Activated CD4-positive, alpha-beta memory T cell treated with anti-CD3 and anti-CD28 coated beads for 36 hours (primary cell): ENCODE data around the gene ARHGEF19. TPM values are rescaled to one million over a fixed set of nuclear protein-coding genes. Genes with fewer than 3 reads are reported as not detected.
"Not testable (repeated sequence)": the region's sequence is repeated elsewhere in the genome, so short reads cannot be mapped to it uniquely, and the experiment has no call there.

Source experiments
- CTCF ChIA-PET: fragments of 350-600 bp; sonication (Branson Sonifier 250); formaldehyde crosslinking; loops from one replicate; lab custom pipeline; 2021; ENCODE audit warnings: antibody characterized with exemption, inconsistent platforms; lab: Charles Lee
- POLR2A ChIA-PET: fragments of 350-600 bp; sonication (Branson Sonifier 250); formaldehyde crosslinking; loops from one replicate; lab custom pipeline; 2021; ENCODE audit warnings: antibody characterized with exemption; lab: Charles Lee
- DNase-seq: peaks from one replicate; pipeline ENCODE4 v3.0.0-alpha.2; 2020
- H3K27ac Mint-ChIP-seq: one replicate; pipeline ENCODE4 v1.8.0; 2021; ENCODE audit warnings: mixed read lengths
- H3K27me3 Mint-ChIP-seq: one replicate; pipeline ENCODE4 v1.8.0; 2021; ENCODE audit warnings: mixed read lengths
- H3K36me3 Mint-ChIP-seq: one replicate; pipeline ENCODE4 v1.8.0; 2021; ENCODE audit warnings: mixed read lengths
- H3K4me1 Mint-ChIP-seq: one replicate; pipeline ENCODE4 v1.8.0; 2021; ENCODE audit warnings: low read depth, mixed read lengths
- H3K4me3 Mint-ChIP-seq: one replicate; pipeline ENCODE4 v1.8.0; 2021; ENCODE audit warnings: mild to moderate bottlenecking, mixed read lengths
- H3K9me3 Mint-ChIP-seq: one replicate; pipeline ENCODE4 v1.8.0; 2021; ENCODE audit warnings: mixed read lengths
- intact Hi-C: fragments of 100-400 bp; cut with micrococcal nuclease; formaldehyde crosslinking; loops from one replicate; pipeline ENCODE4 v1.15.1; 2023
- total RNA-seq, 2 experiments: library from RNA; stranded (reverse); gene quantifications; one replicate each; pipeline ENCODE4 v1.2.3, GENCODE V29; 2021

The ARHGEF19 gene
- total RNA-seq, 2 experiments from 2014 or later: 7.0 to 7.1 TPM

GRCh38 chr1:16217061-16217785 is 4.8 kb upstream of the ARHGEF19 start:
- Mint-ChIP-seq H3K4me3 (peak overlapping the region; percentile 81), H3K27ac (no peak overlapping the region), H3K9me3 (no peaks in the 10 kb centered on the region), H3K27me3 (peaks cover 2% of the 10 kb centered on the region), H3K4me1 (peaks cover 10% of the 10 kb centered on the region), H3K36me3 (no peaks in the 10 kb centered on the region)
- DNase-seq: peak; percentile 98
- intact Hi-C loops: loop anchor here (1.0 to 10.0 kb wide), 3 partner anchors 11 to 692 kb away; partner anchors contain the start of genes CASP9 and DNAJC16
- POLR2A ChIA-PET: interaction anchor here (1.7 to 2.2 kb wide), 2 partner anchors 11 to 12 kb away, joined by 4 to 12 read pairs; no protein-coding TSS in a partner anchor
- CTCF ChIA-PET: interaction anchor here (1.1 to 1.6 kb wide), 4 partner anchors 11 to 135 kb away, joined by 3 to 5 read pairs (median 4); no protein-coding TSS in a partner anchor

- Mint-ChIP-seq H3K9me3 (no peaks in the 10 kb centered on the region), H3K4me1 (peaks cover 10% of the 10 kb centered on the region), H3K4me3 (peak overlapping the region; percentile 81), H3K27me3 (peaks cover 2% of the 10 kb centered on the region), H3K27ac (no peak overlapping the region), H3K36me3 (no peaks in the 10 kb centered on the region)
- ChIA-PET POLR2A (interaction anchor here (1.7 to 2.2 kb wide), 2 partner anchors 10 to 13 kb away, joined by 4 to 12 read pairs; no protein-coding TSS in a partner anchor), CTCF (interaction anchor here (1.1 to 1.6 kb wide), 3 partner anchors 12 to 134 kb away, joined by 3 to 5 read pairs (median 4); no protein-coding TSS in a partner anchor)
- DNase-seq: peak; percentile 83
- intact Hi-C loops: loop anchor here (10.0 kb wide), 1 partner anchor 691 kb away; the partner anchor contains the start of genes CASP9 and DNAJC16
These were observed 3.7 kb upstream of the ARHGEF19 start for GRCh38 chr1:16215882-16216753.

- POLR2A ChIA-PET, H3K36me3 Mint-ChIP-seq, CTCF ChIA-PET: not testable (repeated sequence)
These were observed 2.8 kb upstream of the ARHGEF19 start for GRCh38 chr1:16215240-16215639.

GRCh38 chr1:16213544-16213943 is 1.1 kb upstream of the ARHGEF19 start:
- CTCF ChIA-PET: interaction anchor here (1.1 to 1.5 kb wide), 2 partner anchors 131 to 134 kb away, joined by 3 to 4 read pairs; no protein-coding TSS in a partner anchor
- POLR2A ChIA-PET, H3K4me3 Mint-ChIP-seq, H3K27me3 Mint-ChIP-seq, H3K36me3 Mint-ChIP-seq, H3K9me3 Mint-ChIP-seq, H3K4me1 Mint-ChIP-seq, DNase-seq, H3K27ac Mint-ChIP-seq: not testable (repeated sequence)
- intact Hi-C loops: loop anchor here (10.0 kb wide), 1 partner anchor 689 kb away; the partner anchor contains the start of genes CASP9 and DNAJC16

More at GRCh38 chr1:16215240-16215639, 2.8 kb upstream of the ARHGEF19 start:
- not testable (repeated sequence) for H3K27me3 Mint-ChIP-seq, H3K27ac Mint-ChIP-seq, H3K9me3 Mint-ChIP-seq, DNase-seq, H3K4me1 Mint-ChIP-seq, H3K4me3 Mint-ChIP-seq
- intact Hi-C loops: loop anchor here (10.0 kb wide), 1 partner anchor 690 kb away; the partner anchor contains the start of genes CASP9 and DNAJC16

- no peak for DNase-seq
- H3K36me3 Mint-ChIP-seq: no peaks in the 10 kb centered on the region
- H3K9me3 Mint-ChIP-seq: no peaks in the 10 kb centered on the region
- ChIA-PET CTCF (interaction anchor here (1.1 to 1.5 kb wide), 2 partner anchors 131 to 134 kb away, joined by 3 to 4 read pairs; no protein-coding TSS in a partner anchor), POLR2A (no interaction called here)
- H3K27ac Mint-ChIP-seq: no peak overlapping the region
- H3K4me3 Mint-ChIP-seq: no peak overlapping the region
- peaks cover 2% of the 10 kb centered on the region for H3K27me3 Mint-ChIP-seq
- H3K4me1 Mint-ChIP-seq: peaks cover 10% of the 10 kb centered on the region
- intact Hi-C loops: loop anchor here (10.0 kb wide), 1 partner anchor 688 kb away; the partner anchor contains the start of genes CASP9 and DNAJC16
These were observed 561 bp upstream of the ARHGEF19 start for GRCh38 chr1:16213013-16213412.

GRCh38 chr1:16211824-16212223 is 628 bp downstream of the ARHGEF19 start:
- H3K4me1 Mint-ChIP-seq: peaks cover 11% of the 10 kb centered on the region
- no peaks in the 10 kb centered on the region for H3K9me3 Mint-ChIP-seq
- no peak overlapping the region for H3K27ac Mint-ChIP-seq
- DNase-seq: no peak
- POLR2A ChIA-PET: no interaction called here
- intact Hi-C loops: loop anchor here (10.0 kb wide), 1 partner anchor 687 kb away; the partner anchor contains the start of genes CASP9 and DNAJC16
- H3K4me3 Mint-ChIP-seq: no peak overlapping the region
- CTCF ChIA-PET: interaction anchor here (1.7 kb wide), 1 partner anchor 32 kb away, joined by 4 read pairs; no protein-coding TSS in a partner anchor
- peaks cover 2% of the 10 kb centered on the region for H3K27me3 Mint-ChIP-seq
- no peaks in the 10 kb centered on the region for H3K36me3 Mint-ChIP-seq

- no peak overlapping the region for H3K4me3 Mint-ChIP-seq
- H3K9me3 Mint-ChIP-seq: no peaks in the 10 kb centered on the region
- no peak for DNase-seq
- no peak overlapping the region for H3K27ac Mint-ChIP-seq
- no peaks in the 10 kb centered on the region for H3K36me3 Mint-ChIP-seq
- POLR2A ChIA-PET: no interaction called here
- H3K27me3 Mint-ChIP-seq: no peaks in the 10 kb centered on the region
- H3K4me1 Mint-ChIP-seq: peaks cover 8% of the 10 kb centered on the region
- CTCF ChIA-PET: interaction anchor here (1.7 kb wide), 1 partner anchor 34 kb away, joined by 4 read pairs; no protein-coding TSS in a partner anchor
- intact Hi-C loops: loop anchor here (10.0 kb wide), 1 partner anchor 686 kb away; the partner anchor contains the start of genes CASP9 and DNAJC16
These were observed 1.9 kb downstream of the ARHGEF19 start for GRCh38 chr1:16210581-16210980.

- H3K4me3 Mint-ChIP-seq: no peak overlapping the region
- CTCF ChIA-PET: no interaction called here
- intact Hi-C loops: loop anchor here (10.0 kb wide), 1 partner anchor 685 kb away; the partner anchor contains the start of genes CASP9 and DNAJC16
- no peak for DNase-seq
- POLR2A ChIA-PET: no interaction called here
- no peaks in the 10 kb centered on the region for H3K27me3 Mint-ChIP-seq
- H3K27ac Mint-ChIP-seq: no peak overlapping the region
- H3K9me3 Mint-ChIP-seq: no peaks in the 10 kb centered on the region
- peaks cover 8% of the 10 kb centered on the region for H3K4me1 Mint-ChIP-seq
- H3K36me3 Mint-ChIP-seq: peaks cover 1% of the 10 kb centered on the region
These were observed 2.5 kb downstream of the ARHGEF19 start for GRCh38 chr1:16209847-16210407.

GRCh38 chr1:16209132-16209846 is 3.2 kb downstream of the ARHGEF19 start:
- intact Hi-C loops: no loop called here
- Mint-ChIP-seq H3K36me3 (peaks cover 5% of the 10 kb centered on the region), H3K27me3 (no peaks in the 10 kb centered on the region), H3K9me3 (no peaks in the 10 kb centered on the region), H3K27ac (no peak overlapping the region), H3K4me3 (no peak overlapping the region), H3K4me1 (peaks cover 12% of the 10 kb centered on the region)
- DNase-seq: no peak
- ChIA-PET POLR2A (no interaction called here), CTCF (no interaction called here)

- Mint-ChIP-seq H3K9me3 (no peaks in the 10 kb centered on the region), H3K4me1 (peaks cover 12% of the 10 kb centered on the region), H3K4me3 (no peak overlapping the region), H3K27ac (no peak overlapping the region), H3K36me3 (peaks cover 5% of the 10 kb centered on the region), H3K27me3 (no peaks in the 10 kb centered on the region)
- no peak for DNase-seq
- POLR2A ChIA-PET: interaction anchor here (0.6 kb wide), 1 partner anchor 373 kb away, joined by 3 read pairs; no protein-coding TSS in a partner anchor
- intact Hi-C loops: no loop called here
- CTCF ChIA-PET: no interaction called here
These were observed 4.0 kb downstream of the ARHGEF19 start for GRCh38 chr1:16208270-16208987.
